ENCODE results near the gene TGOLN2.

DNA sequence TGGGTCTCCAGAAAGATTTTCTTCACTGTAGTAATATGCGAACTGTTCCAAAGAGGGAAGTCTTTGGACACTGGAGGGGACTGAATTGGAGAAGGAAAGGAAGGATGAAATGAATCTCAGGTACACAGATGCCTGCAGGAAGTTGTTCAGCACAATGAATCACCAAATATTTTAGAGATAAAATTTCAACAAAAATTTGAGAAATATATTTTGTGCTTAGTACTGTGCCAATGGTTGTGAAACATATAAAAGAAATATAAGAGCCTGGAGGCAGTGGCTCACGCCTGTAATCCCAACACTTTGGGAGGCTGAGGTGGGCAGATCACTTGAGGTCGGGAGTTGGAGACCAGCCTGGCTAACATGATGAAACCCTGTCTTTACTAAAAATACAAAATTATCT, 29.9 kb upstream of the TGOLN2 start:
- TF ChIP-seq REST (IDR thresholded peaks at IDR 0.05; ENCODE audit: borderline replicate concordance in 1 of 2, low read depth in 1 of 2, low read length in 2 of 2) (no peak), BCLAF1 (IDR thresholded peaks at IDR 0.05) (no peak), ZNF354B (CRISPR knock-in tag; IDR thresholded peaks at IDR 0.05) (no peak), ZBTB40 (IDR thresholded peaks at IDR 0.05) (no peak), ZBTB40 (CRISPR knock-in tag; IDR thresholded peaks at IDR 0.05) (no peak), JUN (CRISPR knock-in tag; IDR thresholded peaks at IDR 0.05) (no peak)

All from HepG2 (cell line).